Left ventricle myocardium inferior (tissue), 1 donor: ENCODE measurements around the gene NOVA1. TPM values are rescaled to one million over a fixed set of nuclear protein-coding genes. Genes with fewer than 3 reads are reported as not detected.

Source experiments
- DNase-seq: peaks from one replicate; pipeline ENCODE4 v3.0.0-alpha.2; 2020
- H3K27ac ChIP-seq: fragments of 200-600 bp; replicated peaks from 2 replicates; pipeline ENCODE4 v1.8.0; 2021
- H3K27me3 ChIP-seq: fragments of 200-600 bp; 2 replicates; pipeline ENCODE4 v1.8.0; 2021; ENCODE audit warnings: low read depth
- H3K36me3 ChIP-seq: fragments of 200-600 bp; 2 replicates; pipeline ENCODE4 v1.8.0; 2021
- H3K4me1 ChIP-seq: fragments of 200-600 bp; 2 replicates; pipeline ENCODE4 v1.8.0; 2021
- H3K4me3 ChIP-seq: fragments of 200-600 bp; 2 replicates; pipeline ENCODE4 v1.8.0; 2021; ENCODE audit warnings: mild to moderate bottlenecking, moderate library complexity
- H3K9me3 ChIP-seq: fragments of 200-600 bp; replicated peaks from 2 replicates; pipeline ENCODE4 v1.8.0; 2021
- CTCF ChIP-seq: fragments of 200-600 bp; IDR thresholded peaks from 2 replicates; pipeline ENCODE4 v1.8.0; 2021; ENCODE audit warnings: antibody characterized with exemption, mild to moderate bottlenecking, borderline replicate concordance
- intact Hi-C: fragments of 100-400 bp; cut with micrococcal nuclease; formaldehyde crosslinking; loops from one replicate; pipeline ENCODE4 v1.11.0; 2022
- total RNA-seq: library from RNA; stranded (reverse); fragmentation: NEBNext Ultra II Directional; extraction: Animal tissue kit (Norgen Biotek cat#: 25700); gene quantifications from one replicate; pipeline ENCODE4 v1.2.1, GENCODE V29; 2021
- donor health status: DM: no; HTN: yes; CAD: no; lungs with severe emphysema.

Gene NOVA1
- total RNA-seq, 1 donor from 2014 or later: 3.7 TPM

- Histone ChIP-seq H3K9me3 (peaks cover 10% of the 10 kb centered on the region), H3K4me1 (no peaks in the 10 kb centered on the region), H3K4me3 (no peak overlapping the region), H3K27ac (no peak overlapping the region), H3K27me3 (no peaks in the 10 kb centered on the region), H3K36me3 (no peaks in the 10 kb centered on the region)
- TF ChIP-seq CTCF: no peak
- no peak for DNase-seq
- intact Hi-C loops: no loop called here
Observed at GRCh38 chr14:26486922-26487321, 110.9 kb downstream of the NOVA1 start.

- H3K27ac ChIP-seq: no peak overlapping the region
- TF ChIP-seq CTCF: no peak
- intact Hi-C loops: no loop called here
- no peak overlapping the region for H3K4me3 ChIP-seq
- H3K27me3 ChIP-seq: no peaks in the 10 kb centered on the region
- no peaks in the 10 kb centered on the region for H3K9me3 ChIP-seq
- no peaks in the 10 kb centered on the region for H3K4me1 ChIP-seq
- no peak for DNase-seq
- no peaks in the 10 kb centered on the region for H3K36me3 ChIP-seq
Observed at GRCh38 chr14:26484562-26484961, 113.3 kb downstream of the NOVA1 start.

- Histone ChIP-seq H3K9me3 (no peaks in the 10 kb centered on the region), H3K27ac (no peak overlapping the region), H3K4me1 (no peaks in the 10 kb centered on the region), H3K36me3 (no peaks in the 10 kb centered on the region), H3K27me3 (no peaks in the 10 kb centered on the region), H3K4me3 (no peak overlapping the region)
- intact Hi-C loops: no loop called here
- no peak for DNase-seq
- no peak for TF ChIP-seq CTCF
Observed at GRCh38 chr14:26478967-26479366, 118.9 kb downstream of the NOVA1 start.

GRCh38 chr14:26466862-26467261 is 131.0 kb downstream of the NOVA1 start:
- intact Hi-C loops: no loop called here
- H3K9me3 ChIP-seq: peaks cover 9% of the 10 kb centered on the region
- H3K27me3 ChIP-seq: no peaks in the 10 kb centered on the region
- H3K4me3 ChIP-seq: no peak overlapping the region
- no peaks in the 10 kb centered on the region for H3K36me3 ChIP-seq
- no peak for TF ChIP-seq CTCF
- no peaks in the 10 kb centered on the region for H3K4me1 ChIP-seq
- no peak for DNase-seq
- H3K27ac ChIP-seq: no peak overlapping the region

- Histone ChIP-seq H3K4me1 (no peaks in the 10 kb centered on the region), H3K27me3 (no peaks in the 10 kb centered on the region), H3K9me3 (peaks cover 15% of the 10 kb centered on the region), H3K36me3 (no peaks in the 10 kb centered on the region), H3K4me3 (no peak overlapping the region), H3K27ac (no peak overlapping the region)
- no peak for TF ChIP-seq CTCF
- no peak for DNase-seq
- intact Hi-C loops: no loop called here
Observed at GRCh38 chr14:26463136-26463535, 134.7 kb downstream of the NOVA1 start.

GRCh38 chr14:26454105-26454504 is 143.7 kb downstream of the NOVA1 start:
- no peaks in the 10 kb centered on the region for H3K36me3 ChIP-seq
- no peak overlapping the region for H3K4me3 ChIP-seq
- no peaks in the 10 kb centered on the region for H3K4me1 ChIP-seq
- peaks cover 19% of the 10 kb centered on the region for H3K9me3 ChIP-seq
- intact Hi-C loops: no loop called here
- no peak for TF ChIP-seq CTCF
- no peak overlapping the region for H3K27ac ChIP-seq
- no peaks in the 10 kb centered on the region for H3K27me3 ChIP-seq
- DNase-seq: no peak
